Measurements from ENCODE around the gene MGMT.

DNA sequence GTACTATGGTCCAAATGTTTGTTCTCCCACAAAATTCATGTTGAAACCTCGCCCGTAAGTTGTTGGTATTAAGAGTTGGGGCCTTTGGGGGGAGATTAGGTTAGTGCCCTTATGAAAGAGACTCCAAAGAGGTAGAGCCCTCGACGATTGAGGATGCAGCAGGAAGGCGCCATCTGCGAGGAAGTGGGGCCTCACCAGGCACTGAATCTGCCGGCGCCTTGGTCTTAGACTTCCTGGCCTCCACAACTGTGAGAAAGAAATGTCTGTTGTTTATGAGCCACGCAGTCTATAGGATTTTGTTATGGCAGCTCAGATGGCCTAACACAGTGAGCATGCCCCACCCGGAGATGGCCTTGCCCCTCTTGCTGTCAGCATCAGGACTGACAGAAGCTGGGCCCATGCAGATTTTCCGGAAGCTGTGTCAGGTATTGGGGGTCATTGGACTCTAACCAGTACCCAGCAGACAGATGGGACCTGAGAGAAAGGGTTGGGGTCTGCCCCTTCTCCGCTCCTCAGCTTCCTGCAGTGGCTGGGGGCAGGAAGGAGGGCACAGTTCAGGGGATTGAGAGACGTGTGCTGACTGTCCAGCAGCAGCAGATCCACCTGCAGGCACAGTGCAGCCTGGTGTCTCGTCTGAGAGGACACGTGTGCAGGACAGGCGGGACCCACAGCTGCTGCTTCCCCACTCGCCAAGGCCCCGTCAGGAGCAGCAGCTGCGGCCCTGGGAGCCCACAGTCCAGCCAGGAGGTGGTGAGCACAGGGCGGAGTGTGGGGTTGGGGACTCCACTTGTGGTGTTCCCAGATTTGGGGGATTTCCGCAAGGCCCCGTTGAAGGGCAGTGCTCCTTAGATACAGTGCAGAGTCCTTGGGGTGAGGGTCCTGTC lies 47.8 kb downstream of the MGMT start:
- no peak for TF ChIP-seq ZFX (IDR thresholded peaks at IDR 0.05; ENCODE audit: borderline replicate concordance)
- TF ChIP-seq, protein P1, sequence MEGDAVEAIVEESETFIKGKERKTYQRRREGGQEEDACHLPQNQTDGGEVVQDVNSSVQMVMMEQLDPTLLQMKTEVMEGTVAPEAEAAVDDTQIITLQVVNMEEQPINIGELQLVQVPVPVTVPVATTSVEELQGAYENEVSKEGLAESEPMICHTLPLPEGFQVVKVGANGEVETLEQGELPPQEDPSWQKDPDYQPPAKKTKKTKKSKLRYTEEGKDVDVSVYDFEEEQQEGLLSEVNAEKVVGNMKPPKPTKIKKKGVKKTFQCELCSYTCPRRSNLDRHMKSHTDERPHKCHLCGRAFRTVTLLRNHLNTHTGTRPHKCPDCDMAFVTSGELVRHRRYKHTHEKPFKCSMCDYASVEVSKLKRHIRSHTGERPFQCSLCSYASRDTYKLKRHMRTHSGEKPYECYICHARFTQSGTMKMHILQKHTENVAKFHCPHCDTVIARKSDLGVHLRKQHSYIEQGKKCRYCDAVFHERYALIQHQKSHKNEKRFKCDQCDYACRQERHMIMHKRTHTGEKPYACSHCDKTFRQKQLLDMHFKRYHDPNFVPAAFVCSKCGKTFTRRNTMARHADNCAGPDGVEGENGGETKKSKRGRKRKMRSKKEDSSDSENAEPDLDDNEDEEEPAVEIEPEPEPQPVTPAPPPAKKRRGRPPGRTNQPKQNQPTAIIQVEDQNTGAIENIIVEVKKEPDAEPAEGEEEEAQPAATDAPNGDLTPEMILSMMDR (IDR thresholded peaks at IDR 0.05) = no peak

Measured in 22Rv1 (cell line).